HepG2 (cell line): ENCODE results near the gene ENPP1. TPM values are rescaled to one million over a fixed set of nuclear protein-coding genes. Genes with fewer than 3 reads are reported as not detected.
A peak's percentile ranks its signal among the peaks of the same experiment; 100 is the strongest.

Source experiments
- BATF2 ChIP-seq: sonication (generic); formaldehyde crosslinking; IDR thresholded peaks from 2 replicates; pipeline ENCODE4 v1.8.0; 2022; ENCODE audit warnings: mild to moderate bottlenecking, missing genetic modification reagents, moderate library complexity
- BRD4 ChIP-seq: sonication (generic); formaldehyde crosslinking; IDR thresholded peaks from 2 replicates; pipeline ENCODE4 v1.4.0; 2020; ENCODE audit warnings: missing genetic modification reagents
- CSRNP1 ChIP-seq: sonication (generic); formaldehyde crosslinking; IDR thresholded peaks from 2 replicates; pipeline ENCODE4 v1.8.1; 2023; ENCODE audit warnings: mild to moderate bottlenecking, missing genetic modification reagents
- HNF1A ChIP-seq, 2 experiments: sonication (generic) in 1 of 2; formaldehyde crosslinking in 1 of 2; IDR thresholded peaks; 2 replicates each; pipeline versions ENCODE4 v1.4.0 to v1.6.1; 2016 to 2020; ENCODE audit warnings: borderline replicate concordance in 1 of 2, low read depth in 1 of 2, mild to moderate bottlenecking in 1 of 2, missing genetic modification reagents in 1 of 2
- PREB ChIP-seq: sonication (generic); formaldehyde crosslinking; IDR thresholded peaks from 2 replicates; pipeline ENCODE4 v1.4.0; 2020; ENCODE audit warnings: missing genetic modification reagents
- TAF1 ChIP-seq: sonication (generic); formaldehyde crosslinking; IDR thresholded peaks from 2 replicates; pipeline ENCODE4 v1.4.0; 2020; ENCODE audit warnings: missing genetic modification reagents
- THYN1 ChIP-seq: sonication (generic); formaldehyde crosslinking; IDR thresholded peaks from 2 replicates; pipeline ENCODE4 v1.8.1; 2023; ENCODE audit warnings: low read depth, mild to moderate bottlenecking, moderate library complexity, missing genetic modification reagents, borderline replicate concordance
- ZBTB3 ChIP-seq: sonication (generic); formaldehyde crosslinking; IDR thresholded peaks from 2 replicates; pipeline ENCODE4 v1.4.0; 2020; ENCODE audit warnings: low read depth, mild to moderate bottlenecking, moderate library complexity, missing genetic modification reagents, borderline replicate concordance
- ZFP36L1 ChIP-seq: sonication (generic); formaldehyde crosslinking; IDR thresholded peaks from 2 replicates; pipeline ENCODE4 v1.8.0; 2022; ENCODE audit warnings: mild to moderate bottlenecking, missing genetic modification reagents, moderate library complexity
- ZHX1 ChIP-seq: sonication (generic); formaldehyde crosslinking; IDR thresholded peaks from 2 replicates; pipeline ENCODE4 v1.8.1; 2022; ENCODE audit warnings: low read depth, mild to moderate bottlenecking, missing genetic modification reagents
- ZNF354B ChIP-seq: sonication (generic); formaldehyde crosslinking; IDR thresholded peaks from 2 replicates; pipeline ENCODE4 v1.8.0; 2022; ENCODE audit warnings: mild to moderate bottlenecking, missing genetic modification reagents
- ZNF737 ChIP-seq: sonication (generic); formaldehyde crosslinking; IDR thresholded peaks from 2 replicates; pipeline ENCODE4 v1.5.0; 2020; ENCODE audit warnings: missing genetic modification reagents, mild to moderate bottlenecking, borderline replicate concordance
- ZNF775 ChIP-seq: sonication (generic); formaldehyde crosslinking; IDR thresholded peaks from 2 replicates; pipeline ENCODE4 v1.4.0; 2020; ENCODE audit warnings: missing genetic modification reagents, mild to moderate bottlenecking, moderate library complexity, borderline replicate concordance
- ZNF790 ChIP-seq: sonication (generic); formaldehyde crosslinking; IDR thresholded peaks from 2 replicates; pipeline ENCODE4 v1.8.0; 2022; ENCODE audit warnings: missing genetic modification reagents, mild to moderate bottlenecking, borderline replicate concordance
- polyA plus RNA-seq, 8 experiments: library from polyadenylated mRNA; depleted of rRNA in 3 of 8; stranded (reverse) in 7 of 8; unstranded in 1 of 8; fragments of >200 nt; fragmentation: Illumina TruSeq in 4 of 8; extraction: Trizol in 4 of 8; gene quantifications; 2 replicates each; pipeline versions ENCODE4 v1.2.1 to v1.2.3, GENCODE V29; 2011 to 2016; ENCODE audit warnings: low read depth in 4 of 8, missing spikeins in 1 of 8, mixed read lengths in 1 of 8; ENCODE audit not compliant: insufficient read depth in 1 of 8
- total RNA-seq, 5 experiments: library from RNA; depleted of rRNA; stranded (reverse); fragments of >200 nt; fragmentation: Illumina TruSeq; extraction: Trizol; gene quantifications; 2 replicates each; pipeline ENCODE4 v1.2.3, GENCODE V29; 2016; ENCODE audit warnings: low read depth in 1 of 5

ENPP1 gene
- total and polyA plus RNA-seq, 2 of the 13 experiments (the other 11 are each of a cell fraction or from before 2014, with no cell fraction given): 56.5 to 160 TPM

- TF ChIP-seq ZFP36L1 (CRISPR knock-in tag) (no peak), ZNF775 (CRISPR knock-in tag) (peak; percentile 73; the same call in 1 of the 2 replicates), ZHX1 (CRISPR knock-in tag) (peak; percentile 71; the same call in 1 of the 2 replicates), PREB (no peak), ZNF790 (CRISPR knock-in tag) (no peak), THYN1 (CRISPR knock-in tag) (no peak), ZNF354B (no peak), ZNF737 (CRISPR knock-in tag) (no peak), BATF2 (CRISPR knock-in tag) (no peak), ZBTB3 (CRISPR knock-in tag) (no peak), BRD4 (no peak), HNF1A (IDR thresholded peaks at IDR 0.05; ENCODE audit: low read depth) (peak; percentile 70; the same call in 1 of the 2 replicates), HNF1A (CRISPR knock-in tag; IDR thresholded peaks at IDR 0.05; ENCODE audit: borderline replicate concordance) (peak; percentile 81; the same call in 1 of the 2 replicates), TAF1 (CRISPR knock-in tag) (no peak), CSRNP1 (peak; percentile 54; the same call in 1 of the 2 replicates)
Measured at GRCh38 chr6:131937703-131938631, 130.1 kb downstream of the ENPP1 start (continued).
